ENCODE measurements around the gene ATG10. TPM values are rescaled to one million over a fixed set of nuclear protein-coding genes. Genes with fewer than 3 reads are reported as not detected.

ATG10 gene
- polyA plus RNA-seq, 1 of the 3 experiments (the other 2 are of a cell fraction), result 3.2 TPM

DNA sequence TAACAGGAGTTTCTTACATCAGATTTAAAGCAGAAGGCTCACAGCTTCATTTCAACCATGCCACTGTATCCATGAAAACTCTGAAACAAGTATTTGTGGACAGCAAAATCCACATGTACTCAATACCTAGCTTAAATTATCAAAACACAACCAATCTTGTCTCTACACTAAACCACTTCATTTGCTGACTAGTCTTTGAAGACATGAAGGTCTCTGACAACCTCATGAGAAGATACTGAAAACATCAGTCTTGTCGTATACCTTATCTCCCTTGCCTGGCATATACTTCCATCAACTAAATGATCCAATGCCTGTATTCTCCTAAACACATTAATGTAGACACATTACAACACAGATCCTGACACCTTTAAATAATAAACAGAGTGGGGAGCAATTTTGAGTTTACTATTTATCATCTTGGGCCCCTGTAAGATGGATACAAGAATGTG, 303.4 kb downstream of the ATG10 start:
- Histone ChIP-seq H3K9me3 (no peaks in the 10 kb centered on the region), H3K27me3 (ENCODE audit: insufficient read depth) (no peaks in the 10 kb centered on the region), H3K79me2 (ENCODE audit: insufficient read depth) (peaks cover 44% of the 10 kb centered on the region), H3K9ac (no peak overlapping the region), H3K4me3 (ENCODE audit: low read depth in 2 of 2, low read length in 1 of 2) (no peak overlapping the region), H2AFZ (ENCODE audit: low read depth) (no peak overlapping the region), H3K4me2 (no peak overlapping the region), H3K4me1 (ENCODE audit: control insufficient read depth in 1 of 2, insufficient read depth in 2 of 2, low read depth in 1 of 2, low read length in 1 of 2) (peaks cover 8 to 10% of the 10 kb centered on the region in 2 experiments; a peak in 3 of 4 replicates), H3K36me3 (replicated peaks in 1 of 2; ENCODE audit: control insufficient read depth in 1 of 2, insufficient read depth in 2 of 2, low read length in 1 of 2) (peaks cover 30 to 44% of the 10 kb centered on the region in 2 experiments), H4K20me1 (ENCODE audit: insufficient read depth) (no peaks in the 10 kb centered on the region), H3F3A (replicated peaks; ENCODE audit: insufficient read depth) (peaks cover 24% of the 10 kb centered on the region), H3K27ac (ENCODE audit: low read depth in 2 of 2, low read length in 1 of 2) (no peak overlapping the region), H3K9me2 (no peaks in the 10 kb centered on the region)
- 0 out of 2 replicates have a peak, but pooled peaks have one; percentile 11 for TF ChIP-seq POLR2AphosphoS5 (IDR thresholded peaks at IDR 0.05; ENCODE audit: low read depth, low read length)
- TF ChIP-seq, protein P1, sequence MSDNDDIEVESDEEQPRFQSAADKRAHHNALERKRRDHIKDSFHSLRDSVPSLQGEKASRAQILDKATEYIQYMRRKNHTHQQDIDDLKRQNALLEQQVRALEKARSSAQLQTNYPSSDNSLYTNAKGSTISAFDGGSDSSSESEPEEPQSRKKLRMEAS (IDR thresholded peaks at IDR 0.05; ENCODE audit: low read depth), result no peak
- ChIA-PET CTCF (interaction anchor here (1.2 to 1.9 kb wide), 2 partner anchors 16 to 38 kb away, joined by 3 to 9 read pairs; no protein-coding TSS in a partner anchor), POLR2A (no interaction called here)
- WGBS (ENCODE audit: low lambda C conversion rate), result 100% methylated on average over 1 of the region's 1 CpG
- DNase-seq, result no peak

DNA sequence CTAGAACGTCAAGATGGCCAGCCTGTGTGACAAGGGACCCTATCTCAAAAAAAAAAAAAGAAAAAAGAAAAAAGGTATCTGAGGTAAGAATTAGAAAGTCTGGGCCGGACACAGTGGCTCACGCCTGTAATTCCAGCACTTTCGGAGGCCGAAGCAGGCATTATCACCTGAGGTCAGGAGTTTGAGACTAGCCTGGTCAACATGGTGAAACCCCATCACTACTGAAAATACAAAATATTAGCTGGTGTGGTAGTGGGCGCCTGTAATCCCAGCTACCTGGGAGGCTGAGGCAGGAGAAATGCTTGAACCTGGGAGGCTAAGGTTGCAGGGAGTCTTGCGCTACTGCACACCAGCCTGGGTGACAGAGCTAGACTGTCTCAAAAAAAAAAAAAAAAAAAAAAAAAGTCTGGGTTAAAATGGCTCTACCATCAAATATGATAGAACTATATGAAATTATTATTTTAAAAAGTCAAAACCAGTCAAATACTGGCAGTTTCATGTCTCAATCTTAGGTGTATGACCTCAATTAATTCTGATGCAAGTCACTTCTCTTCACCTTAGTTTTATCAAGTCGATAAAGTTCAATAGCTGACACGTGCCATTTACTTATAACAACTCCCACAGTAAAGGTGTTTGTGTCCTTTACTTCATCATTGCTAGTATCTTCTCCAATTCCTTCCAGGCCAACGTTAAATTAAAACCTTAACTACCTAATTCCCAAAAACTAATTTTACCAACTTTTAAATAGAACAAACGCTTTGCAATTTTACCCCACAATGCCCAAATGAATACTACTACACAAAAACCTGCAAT, 305.2 kb downstream of the ATG10 start:
- TF ChIP-seq, protein P2, sequence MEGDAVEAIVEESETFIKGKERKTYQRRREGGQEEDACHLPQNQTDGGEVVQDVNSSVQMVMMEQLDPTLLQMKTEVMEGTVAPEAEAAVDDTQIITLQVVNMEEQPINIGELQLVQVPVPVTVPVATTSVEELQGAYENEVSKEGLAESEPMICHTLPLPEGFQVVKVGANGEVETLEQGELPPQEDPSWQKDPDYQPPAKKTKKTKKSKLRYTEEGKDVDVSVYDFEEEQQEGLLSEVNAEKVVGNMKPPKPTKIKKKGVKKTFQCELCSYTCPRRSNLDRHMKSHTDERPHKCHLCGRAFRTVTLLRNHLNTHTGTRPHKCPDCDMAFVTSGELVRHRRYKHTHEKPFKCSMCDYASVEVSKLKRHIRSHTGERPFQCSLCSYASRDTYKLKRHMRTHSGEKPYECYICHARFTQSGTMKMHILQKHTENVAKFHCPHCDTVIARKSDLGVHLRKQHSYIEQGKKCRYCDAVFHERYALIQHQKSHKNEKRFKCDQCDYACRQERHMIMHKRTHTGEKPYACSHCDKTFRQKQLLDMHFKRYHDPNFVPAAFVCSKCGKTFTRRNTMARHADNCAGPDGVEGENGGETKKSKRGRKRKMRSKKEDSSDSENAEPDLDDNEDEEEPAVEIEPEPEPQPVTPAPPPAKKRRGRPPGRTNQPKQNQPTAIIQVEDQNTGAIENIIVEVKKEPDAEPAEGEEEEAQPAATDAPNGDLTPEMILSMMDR (IDR thresholded peaks at IDR 0.05), result no peak
- TF ChIP-seq ELF1 (IDR thresholded peaks at IDR 0.05), result no peak
- TF ChIP-seq RCOR1 (IDR thresholded peaks at IDR 0.05; ENCODE audit: low read length), result no peak
- no peak for TF ChIP-seq CHD2 (IDR thresholded peaks at IDR 0.05; ENCODE audit: low read length, partially characterized antibody)
- TF ChIP-seq, protein P3, sequence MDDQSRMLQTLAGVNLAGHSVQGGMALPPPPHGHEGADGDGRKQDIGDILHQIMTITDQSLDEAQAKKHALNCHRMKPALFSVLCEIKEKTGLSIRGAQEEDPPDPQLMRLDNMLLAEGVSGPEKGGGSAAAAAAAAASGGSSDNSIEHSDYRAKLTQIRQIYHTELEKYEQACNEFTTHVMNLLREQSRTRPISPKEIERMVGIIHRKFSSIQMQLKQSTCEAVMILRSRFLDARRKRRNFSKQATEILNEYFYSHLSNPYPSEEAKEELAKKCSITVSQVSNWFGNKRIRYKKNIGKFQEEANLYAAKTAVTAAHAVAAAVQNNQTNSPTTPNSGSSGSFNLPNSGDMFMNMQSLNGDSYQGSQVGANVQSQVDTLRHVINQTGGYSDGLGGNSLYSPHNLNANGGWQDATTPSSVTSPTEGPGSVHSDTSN (IDR thresholded peaks at IDR 0.05), result no peak
- no peak for TF ChIP-seq MXI1 (IDR thresholded peaks at IDR 0.05; ENCODE audit: low read depth, low read length)
- no peak for TF ChIP-seq GATA2 (CRISPR knock-in tag; IDR thresholded peaks at IDR 0.05)
- TF ChIP-seq GABPA (IDR thresholded peaks at IDR 0.05; ENCODE audit: low read depth), result no peak
- TF ChIP-seq FOXM1 (IDR thresholded peaks at IDR 0.05; ENCODE audit: low read depth), result no peak
- TF ChIP-seq SIN3A (IDR thresholded peaks at IDR 0.05; ENCODE audit: borderline replicate concordance, low read depth, low read length), result no peak
- peak overlapping the region; percentile 82 to 95; a peak in 3 of 4 replicates for H3K27ac ChIP-seq (ENCODE audit: low read depth in 2 of 2, low read length in 1 of 2)
- 59% methylated on average over 11 of the region's 11 CpGs for WGBS (ENCODE audit: low lambda C conversion rate)
- POLR2A ChIA-PET, result interaction anchor here (1.7 kb wide), 1 partner anchor 12 kb away, joined by 4 read pairs; no protein-coding TSS in a partner anchor
- H3K9ac ChIP-seq, result peak overlapping the region; percentile 88
- H3K9me3 ChIP-seq, result no peaks in the 10 kb centered on the region
- H3K27me3 ChIP-seq (ENCODE audit: insufficient read depth), result no peaks in the 10 kb centered on the region
- CTCF ChIA-PET, result interaction anchor here (2.3 to 2.5 kb wide), 2 partner anchors 17 to 36 kb away, joined by 5 to 14 read pairs; no protein-coding TSS in a partner anchor
- peak overlapping the region; percentile 77 for H3K4me2 ChIP-seq
- peaks cover 24% of the 10 kb centered on the region for H3F3A ChIP-seq (replicated peaks; ENCODE audit: insufficient read depth)
- H3K4me3 ChIP-seq (ENCODE audit: low read depth in 2 of 2, low read length in 1 of 2), result peak overlapping the region; percentile 85 to 94
- H4K20me1 ChIP-seq (ENCODE audit: insufficient read depth), result no peaks in the 10 kb centered on the region
- no peak for DNase-seq
- H2AFZ ChIP-seq (ENCODE audit: low read depth), result no peak overlapping the region
- peaks cover 44% of the 10 kb centered on the region for H3K79me2 ChIP-seq (ENCODE audit: insufficient read depth)
- H3K36me3 ChIP-seq (replicated peaks in 1 of 2; ENCODE audit: control insufficient read depth in 1 of 2, insufficient read depth in 2 of 2, low read length in 1 of 2), result peaks cover 30 to 35% of the 10 kb centered on the region in 2 experiments
- H3K4me1 ChIP-seq (ENCODE audit: control insufficient read depth in 1 of 2, insufficient read depth in 2 of 2, low read depth in 1 of 2, low read length in 1 of 2), result peaks cover 8 to 10% of the 10 kb centered on the region in 2 experiments; a peak in 3 of 4 replicates
- no peaks in the 10 kb centered on the region for H3K9me2 ChIP-seq
